Measurements from ENCODE around the gene ATP6V0E2.
A peak's percentile ranks its signal among the peaks of the same experiment; 100 is the strongest.

Gene ATP6V0E2

GRCh38 chr7:149833495-149834130, 40.2 kb upstream of the ATP6V0E2 start:
- no peak overlapping the region for H3K4me3 Mint-ChIP-seq
- H3K27me3 Mint-ChIP-seq = no peaks in the 10 kb centered on the region
- H3K36me3 Mint-ChIP-seq (ENCODE audit: low read depth) = no peaks in the 10 kb centered on the region
- H3K9me3 Mint-ChIP-seq = no peaks in the 10 kb centered on the region
- no peak overlapping the region for H3K27ac Mint-ChIP-seq
- H3K4me1 Mint-ChIP-seq (ENCODE audit: low read depth) = peaks cover 7% of the 10 kb centered on the region

GRCh38 chr7:149834601-149835000, 39.2 kb upstream of the ATP6V0E2 start:
- Mint-ChIP-seq H3K4me3 (no peak overlapping the region), H3K27me3 (no peaks in the 10 kb centered on the region), H3K36me3 (ENCODE audit: low read depth) (no peaks in the 10 kb centered on the region), H3K9me3 (no peaks in the 10 kb centered on the region), H3K4me1 (ENCODE audit: low read depth) (peaks cover 15% of the 10 kb centered on the region), H3K27ac (no peak overlapping the region)

GRCh38 chr7:149836434-149836833, 37.3 kb upstream of the ATP6V0E2 start:
- no peaks in the 10 kb centered on the region for H3K9me3 Mint-ChIP-seq
- H3K4me1 Mint-ChIP-seq (ENCODE audit: low read depth) = peaks cover 26% of the 10 kb centered on the region
- H3K36me3 Mint-ChIP-seq (ENCODE audit: low read depth) = no peaks in the 10 kb centered on the region
- no peak overlapping the region for H3K27ac Mint-ChIP-seq
- no peak overlapping the region for H3K4me3 Mint-ChIP-seq
- H3K27me3 Mint-ChIP-seq = no peaks in the 10 kb centered on the region

- H3K36me3 Mint-ChIP-seq (ENCODE audit: low read depth) = no peaks in the 10 kb centered on the region
- peak overlapping the region; percentile 43 for H3K27ac Mint-ChIP-seq
- H3K4me3 Mint-ChIP-seq = peak overlapping the region; percentile 84
- H3K9me3 Mint-ChIP-seq = no peaks in the 10 kb centered on the region
- no peaks in the 10 kb centered on the region for H3K27me3 Mint-ChIP-seq
- peaks cover 26% of the 10 kb centered on the region for H3K4me1 Mint-ChIP-seq (ENCODE audit: low read depth)
These were observed 36.1 kb upstream of the ATP6V0E2 start for GRCh38 chr7:149837564-149838223.

- Mint-ChIP-seq H3K4me3 (peak within 1 kb of the TSS; percentile 84), H3K4me1 (ENCODE audit: low read depth) (peaks cover 28% of the 10 kb centered on the region), H3K9me3 (no peaks in the 10 kb centered on the region), H3K27ac (peak within 1 kb of the TSS; percentile 59), H3K36me3 (ENCODE audit: low read depth) (no peaks in the 10 kb centered on the region), H3K27me3 (no peaks in the 10 kb centered on the region)
These were observed 35.4 kb upstream of the ATP6V0E2 start, which contains the start of gene ZNF862 for GRCh38 chr7:149838224-149838991. TSS of gene ZNF862 (plus strand) at chr7:149838375. CDS start at chr7:149838612, 237 bp downstream.

GRCh38 chr7:149838992-149839408, 34.8 kb upstream of the ATP6V0E2 start:
- Mint-ChIP-seq H3K9me3 (no peaks in the 10 kb centered on the region), H3K27ac (peak overlapping the region; percentile 59), H3K36me3 (ENCODE audit: low read depth) (no peaks in the 10 kb centered on the region), H3K4me1 (ENCODE audit: low read depth) (peaks cover 30% of the 10 kb centered on the region), H3K27me3 (no peaks in the 10 kb centered on the region), H3K4me3 (peak overlapping the region; percentile 84)

GRCh38 chr7:149839933-149840332, 33.8 kb upstream of the ATP6V0E2 start:
- Mint-ChIP-seq H3K36me3 (ENCODE audit: low read depth) (no peaks in the 10 kb centered on the region), H3K9me3 (no peaks in the 10 kb centered on the region), H3K27ac (no peak overlapping the region), H3K4me1 (ENCODE audit: low read depth) (peaks cover 30% of the 10 kb centered on the region), H3K4me3 (peak overlapping the region; percentile 84), H3K27me3 (no peaks in the 10 kb centered on the region)

GRCh38 chr7:149843566-149843965, 30.2 kb upstream of the ATP6V0E2 start:
- Mint-ChIP-seq H3K4me1 (ENCODE audit: low read depth) (peaks cover 30% of the 10 kb centered on the region), H3K27ac (no peak overlapping the region), H3K4me3 (no peak overlapping the region), H3K27me3 (no peaks in the 10 kb centered on the region), H3K9me3 (no peaks in the 10 kb centered on the region), H3K36me3 (ENCODE audit: low read depth) (no peaks in the 10 kb centered on the region)

GRCh38 chr7:149844445-149844844, 29.3 kb upstream of the ATP6V0E2 start:
- no peaks in the 10 kb centered on the region for H3K9me3 Mint-ChIP-seq
- H3K27me3 Mint-ChIP-seq = no peaks in the 10 kb centered on the region
- no peak overlapping the region for H3K27ac Mint-ChIP-seq
- no peaks in the 10 kb centered on the region for H3K36me3 Mint-ChIP-seq (ENCODE audit: low read depth)
- no peak overlapping the region for H3K4me3 Mint-ChIP-seq
- H3K4me1 Mint-ChIP-seq (ENCODE audit: low read depth) = peaks cover 23% of the 10 kb centered on the region

GRCh38 chr7:149845257-149845980, 28.4 kb upstream of the ATP6V0E2 start:
- H3K4me3 Mint-ChIP-seq = no peak overlapping the region
- H3K27ac Mint-ChIP-seq = no peak overlapping the region
- no peaks in the 10 kb centered on the region for H3K9me3 Mint-ChIP-seq
- H3K4me1 Mint-ChIP-seq (ENCODE audit: low read depth) = peaks cover 24% of the 10 kb centered on the region
- H3K27me3 Mint-ChIP-seq = no peaks in the 10 kb centered on the region
- no peaks in the 10 kb centered on the region for H3K36me3 Mint-ChIP-seq (ENCODE audit: low read depth)

GRCh38 chr7:149846021-149846420, 27.7 kb upstream of the ATP6V0E2 start:
- no peak overlapping the region for H3K27ac Mint-ChIP-seq
- H3K36me3 Mint-ChIP-seq (ENCODE audit: low read depth) = no peaks in the 10 kb centered on the region
- no peaks in the 10 kb centered on the region for H3K27me3 Mint-ChIP-seq
- H3K4me3 Mint-ChIP-seq = no peak overlapping the region
- H3K4me1 Mint-ChIP-seq (ENCODE audit: low read depth) = peaks cover 19% of the 10 kb centered on the region
- H3K9me3 Mint-ChIP-seq = no peaks in the 10 kb centered on the region

GRCh38 chr7:149846436-149847046, 27.2 kb upstream of the ATP6V0E2 start:
- Mint-ChIP-seq H3K27ac (peak overlapping the region; percentile 12), H3K4me1 (ENCODE audit: low read depth) (peaks cover 18% of the 10 kb centered on the region), H3K36me3 (ENCODE audit: low read depth) (no peaks in the 10 kb centered on the region), H3K9me3 (no peaks in the 10 kb centered on the region), H3K27me3 (no peaks in the 10 kb centered on the region), H3K4me3 (no peak overlapping the region)

GRCh38 chr7:149849174-149849573, 24.6 kb upstream of the ATP6V0E2 start:
- H3K9me3 Mint-ChIP-seq = no peaks in the 10 kb centered on the region
- H3K27me3 Mint-ChIP-seq = no peaks in the 10 kb centered on the region
- H3K36me3 Mint-ChIP-seq (ENCODE audit: low read depth) = no peaks in the 10 kb centered on the region

GRCh38 chr7:149850007-149850594, 23.7 kb upstream of the ATP6V0E2 start:
- Mint-ChIP-seq H3K4me1 (ENCODE audit: low read depth) (peaks cover 33% of the 10 kb centered on the region), H3K36me3 (ENCODE audit: low read depth) (no peaks in the 10 kb centered on the region), H3K9me3 (no peaks in the 10 kb centered on the region), H3K27ac (no peak overlapping the region), H3K4me3 (peak overlapping the region; percentile 39), H3K27me3 (no peaks in the 10 kb centered on the region)

More at GRCh38 chr7:149849174-149849573, 24.6 kb upstream of the ATP6V0E2 start:
- Mint-ChIP-seq H3K27ac (no peak overlapping the region), H3K4me3 (no peak overlapping the region), H3K4me1 (ENCODE audit: low read depth) (peaks cover 23% of the 10 kb centered on the region)

Data from stimulated activated naive CD8-positive, alpha-beta T cell treated with anti-CD3 and anti-CD28 coated beads, Interleukin-15, Interleukin-2, amounts not matched to agents 100 ng/mL and 50 ng/mL, for 24 hours (primary cell).